Peyer's patch (tissue), 4 donors: ENCODE results near the gene DDX27.

Experiments
- CTCF ChIP-seq, 6 experiments: fragments of 450-650 bp in 4 of 6; fragments of 200-600 bp in 2 of 6; sonication (generic) in 1 of 6; IDR thresholded peaks; one replicate each; pipeline ENCODE4 v1.5.1; 2017 to 2019; ENCODE audit warnings: antibody characterized with exemption in 6 of 6, mild to moderate bottlenecking in 3 of 6, moderate library complexity in 1 of 6
- POLR2A ChIP-seq, 2 donors: fragments of 450-650 bp; IDR thresholded peaks; one replicate each; pipeline ENCODE4 v1.5.1; 2017; ENCODE audit warnings: antibody characterized with exemption in 2 of 2, mild to moderate bottlenecking in 2 of 2, moderate library complexity in 2 of 2

DNA sequence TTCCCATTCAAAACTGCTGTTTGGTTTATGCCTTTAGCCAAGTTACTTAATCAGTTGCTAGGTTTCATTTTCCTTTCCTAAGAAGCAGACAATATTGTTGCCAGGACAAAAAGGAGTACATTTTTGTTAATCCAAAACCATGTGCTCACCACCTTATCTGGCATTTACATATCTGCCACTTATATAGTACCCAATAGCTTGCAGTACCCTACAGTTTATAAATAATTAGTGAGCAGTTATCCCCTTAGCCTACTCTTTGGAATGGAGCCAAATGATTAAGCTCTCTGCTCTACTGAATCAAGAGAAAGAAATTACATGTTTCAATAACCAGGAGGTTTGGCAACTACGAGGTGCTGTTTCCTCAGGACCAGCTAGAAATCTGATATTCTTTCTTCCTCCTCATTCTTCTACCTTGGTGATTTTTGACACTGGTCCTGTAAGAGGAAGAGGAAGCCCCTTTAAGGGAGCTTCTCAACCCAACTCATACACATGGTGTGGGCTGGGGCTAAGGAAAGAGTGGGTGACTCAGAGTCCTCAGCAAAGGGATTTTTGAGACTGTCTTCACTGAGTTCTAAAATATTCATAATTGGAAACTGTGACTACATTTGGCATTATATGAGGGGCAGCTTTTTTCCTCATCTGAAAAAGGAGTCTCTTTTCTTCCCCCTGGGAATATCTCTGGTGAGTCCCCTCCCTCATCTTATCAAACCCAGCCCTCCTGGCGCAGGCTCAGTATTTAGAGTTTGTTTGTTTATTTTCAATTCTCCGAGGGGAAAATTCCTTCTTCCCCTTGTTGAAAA is 57.1 kb downstream of the DDX27 start:
- no peak for TF ChIP-seq CTCF (IDR thresholded peaks at IDR 0.05)
- no peak for TF ChIP-seq POLR2A (IDR thresholded peaks at IDR 0.05)
